OCI-LY7 (cell line): Measurements from ENCODE around the gene ISM2.

Source experiments
- CTCF ChIP-seq: fragments of 200-600 bp; sonication (generic); conservative IDR thresholded peaks from 2 replicates; pipeline ENCODE4 v1.5.1; 2014; ENCODE audit warnings: mild to moderate bottlenecking, antibody characterized with exemption, low read length, moderate library complexity, mixed read lengths
- EZH2phosphoT487 ChIP-seq: fragments of 200-600 bp; sonication (generic); IDR thresholded peaks from 2 replicates; pipeline ENCODE4 v1.6.1; 2018; ENCODE audit warnings: low read depth, borderline replicate concordance, mild to moderate bottlenecking, mixed run types, antibody characterized with exemption, low read length, moderate library complexity, mixed read lengths

- TF ChIP-seq CTCF, result 0 out of 2 replicates have a peak, but pooled peaks have one; percentile 25
- no peak for TF ChIP-seq EZH2phosphoT487
Measured at GRCh38 chr14:77547512-77548180, 49.0 kb upstream of the ISM2 start.
